Cardiac fibroblast (primary cell): Measurements from ENCODE around the gene CASP2.
A peak's percentile ranks its signal among the peaks of the same experiment; 100 is the strongest.

Experiments used
- DNase-seq, 2 donors: peaks; one replicate each; pipeline versions ENCODE4 v3.0.0 to v3.0.0-alpha.2; 2010; ENCODE audit warnings: low read depth in 2 of 2
- H3K4me3 ChIP-seq, 2 donors: replicated peaks in 1 of 2; 1 replicate in 1 of 2; 2 replicates in 1 of 2; pipeline ENCODE4 v1.5.1; 2011; ENCODE audit warnings: low read depth in 2 of 2, low read length in 2 of 2, mild to moderate bottlenecking in 2 of 2, moderate library complexity in 1 of 2
- TF ChIP-seq, protein P1 (sequence below): IDR thresholded peaks from one replicate; pipeline ENCODE4 v1.5.1; 2011; ENCODE audit warnings: low read depth, mild to moderate bottlenecking, low read length, inconsistent platforms

Gene CASP2

DNA sequence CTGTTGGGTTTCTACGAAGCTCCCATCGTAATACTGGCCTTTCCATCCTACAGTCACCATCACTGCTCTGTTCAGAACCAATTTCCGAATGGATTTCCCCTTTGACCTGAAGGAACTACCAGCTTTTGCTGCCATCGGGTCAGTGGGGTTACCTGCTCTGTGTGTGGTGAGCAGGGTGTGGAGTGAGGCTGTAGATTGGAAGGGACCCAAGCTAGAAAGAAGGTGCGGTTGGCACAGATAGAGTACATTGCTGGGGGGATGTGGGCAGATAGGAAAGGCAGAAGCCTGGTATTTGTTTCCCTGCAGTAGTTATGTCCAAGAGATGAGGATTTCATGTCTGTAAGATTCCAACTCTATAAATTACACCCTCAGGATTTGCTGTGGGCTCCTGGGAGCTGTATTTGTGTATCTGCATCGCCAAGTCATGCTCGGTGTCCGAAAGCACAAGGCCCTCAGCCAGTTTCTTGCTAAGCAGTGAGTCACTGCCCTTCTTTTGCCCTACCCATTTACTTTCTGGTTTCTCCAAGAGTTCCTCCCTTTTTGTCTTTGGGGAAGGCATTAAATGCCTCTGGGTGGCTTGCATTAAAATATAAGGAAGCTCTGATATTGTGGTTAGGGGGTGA, 43.1 kb downstream of the CASP2 start:
- TF ChIP-seq, protein P1, sequence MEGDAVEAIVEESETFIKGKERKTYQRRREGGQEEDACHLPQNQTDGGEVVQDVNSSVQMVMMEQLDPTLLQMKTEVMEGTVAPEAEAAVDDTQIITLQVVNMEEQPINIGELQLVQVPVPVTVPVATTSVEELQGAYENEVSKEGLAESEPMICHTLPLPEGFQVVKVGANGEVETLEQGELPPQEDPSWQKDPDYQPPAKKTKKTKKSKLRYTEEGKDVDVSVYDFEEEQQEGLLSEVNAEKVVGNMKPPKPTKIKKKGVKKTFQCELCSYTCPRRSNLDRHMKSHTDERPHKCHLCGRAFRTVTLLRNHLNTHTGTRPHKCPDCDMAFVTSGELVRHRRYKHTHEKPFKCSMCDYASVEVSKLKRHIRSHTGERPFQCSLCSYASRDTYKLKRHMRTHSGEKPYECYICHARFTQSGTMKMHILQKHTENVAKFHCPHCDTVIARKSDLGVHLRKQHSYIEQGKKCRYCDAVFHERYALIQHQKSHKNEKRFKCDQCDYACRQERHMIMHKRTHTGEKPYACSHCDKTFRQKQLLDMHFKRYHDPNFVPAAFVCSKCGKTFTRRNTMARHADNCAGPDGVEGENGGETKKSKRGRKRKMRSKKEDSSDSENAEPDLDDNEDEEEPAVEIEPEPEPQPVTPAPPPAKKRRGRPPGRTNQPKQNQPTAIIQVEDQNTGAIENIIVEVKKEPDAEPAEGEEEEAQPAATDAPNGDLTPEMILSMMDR = no peak
- DNase-seq = peak; percentile 86 to 94
- H3K4me3 ChIP-seq = no peak overlapping the region

DNA sequence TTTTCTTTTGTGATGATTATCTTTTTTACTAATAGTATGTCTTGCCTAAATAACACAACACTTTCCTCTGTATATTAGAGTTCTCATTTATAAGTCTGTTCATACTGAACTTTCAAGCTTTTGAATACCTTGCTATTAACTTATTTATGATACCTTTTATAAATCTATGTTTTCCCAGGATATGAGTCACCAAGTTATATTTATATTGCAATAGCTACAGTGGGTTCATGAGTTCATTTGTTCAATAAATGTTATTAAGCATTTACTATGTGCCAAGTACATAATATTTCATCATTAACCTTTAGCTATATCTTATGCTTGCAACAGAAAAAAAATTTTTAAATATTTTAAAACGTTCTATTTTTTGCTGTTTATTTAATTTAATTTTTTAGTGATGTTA, 46.1 kb downstream of the CASP2 start:
- DNase-seq = peak in 1 of 2 donors; percentile 9
- H3K4me3 ChIP-seq = no peak overlapping the region

DNA sequence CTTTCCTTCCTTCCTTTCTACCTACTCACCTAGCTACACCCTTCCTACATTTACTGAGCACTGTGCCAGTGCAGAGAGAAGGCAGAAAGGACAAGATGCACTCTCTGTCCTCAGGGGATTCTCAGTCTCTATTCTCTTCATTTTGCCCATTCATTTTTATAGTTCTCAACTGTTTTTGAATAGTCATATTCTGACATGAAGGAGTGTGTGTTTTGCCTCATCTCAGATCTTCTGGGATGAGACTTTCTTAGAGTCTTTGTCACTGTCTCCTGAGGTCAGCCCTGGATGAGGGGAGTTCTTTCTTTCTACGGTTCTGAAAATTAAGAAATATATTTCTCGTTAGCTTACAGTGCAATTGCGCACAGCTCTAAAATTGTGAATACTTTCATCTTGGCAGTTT, 49.1 kb downstream of the CASP2 start:
- no peak for DNase-seq

More for the DNA sequence above, 46.1 kb downstream of the CASP2 start:
- TF ChIP-seq, protein P1 = no peak

DNA sequence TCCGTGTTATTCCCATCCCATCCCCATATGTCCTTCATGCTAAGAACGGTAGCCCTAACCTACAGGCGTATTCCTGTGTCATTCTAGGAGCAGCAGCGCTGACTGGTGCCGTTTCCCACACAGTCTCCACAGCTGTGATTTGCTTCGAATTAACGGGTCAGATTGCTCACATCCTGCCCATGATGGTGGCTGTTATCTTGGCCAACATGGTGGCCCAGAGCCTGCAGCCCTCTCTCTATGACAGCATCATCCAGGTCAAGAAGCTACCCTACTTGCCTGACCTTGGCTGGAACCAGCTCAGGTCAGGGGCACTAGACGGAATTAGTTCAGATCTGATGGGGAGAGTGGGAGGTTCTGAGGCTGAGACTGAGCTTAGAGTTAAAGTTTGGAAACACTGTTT, 53.7 kb downstream of the CASP2 start:
- H3K4me3 ChIP-seq = no peak overlapping the region
- DNase-seq = no peak
- TF ChIP-seq, protein P1 = no peak

More for the DNA sequence above, 49.1 kb downstream of the CASP2 start:
- no peak overlapping the region for H3K4me3 ChIP-seq
- TF ChIP-seq, protein P1 = no peak

DNA sequence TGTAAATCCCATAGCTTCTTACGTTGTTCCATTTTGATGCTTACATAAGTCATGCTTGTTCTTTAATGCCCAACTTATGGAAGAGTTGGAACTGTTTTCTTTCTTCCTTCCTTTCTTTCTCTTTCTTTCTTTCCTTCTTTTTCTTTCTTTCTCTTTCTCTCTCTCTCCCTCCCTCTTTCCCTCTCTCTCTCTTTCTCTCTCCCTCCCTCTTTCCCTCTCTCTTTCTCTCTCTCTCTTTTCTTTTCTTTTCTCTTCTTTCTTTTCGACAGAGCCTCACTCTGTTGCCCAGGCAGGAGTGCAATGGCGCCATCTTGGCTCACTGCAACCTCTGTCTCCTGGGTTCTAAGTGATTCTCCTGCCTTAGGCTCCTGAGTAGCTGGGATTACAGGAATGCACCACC, 55.4 kb downstream of the CASP2 start:
- TF ChIP-seq, protein P1 = no peak
- DNase-seq = no peak
- no peak overlapping the region for H3K4me3 ChIP-seq

DNA sequence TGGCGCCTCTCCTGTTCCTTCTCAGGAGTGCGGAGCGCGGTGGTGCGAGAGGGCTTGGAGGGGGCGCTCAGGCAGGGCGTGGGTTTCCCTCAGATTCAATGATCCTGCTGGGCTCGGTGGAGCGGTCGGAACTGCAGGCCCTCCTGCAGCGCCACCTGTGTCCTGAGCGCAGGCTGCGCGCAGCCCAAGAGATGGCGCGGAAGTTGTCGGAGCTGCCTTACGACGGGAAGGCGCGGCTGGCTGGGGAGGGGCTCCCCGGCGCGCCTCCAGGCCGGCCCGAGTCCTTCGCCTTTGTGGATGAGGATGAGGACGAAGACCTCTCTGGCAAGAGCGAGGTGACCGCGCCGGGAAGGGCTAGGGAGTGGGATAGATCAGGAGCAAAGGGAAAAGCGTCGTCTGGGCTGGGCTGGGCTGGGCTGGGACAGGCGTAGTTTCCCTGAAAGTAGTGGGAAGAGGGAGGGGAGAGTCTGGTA, 57.3 kb downstream of the CASP2 start:
- peak; percentile 19 to 25 for DNase-seq
- no peak overlapping the region for H3K4me3 ChIP-seq
- TF ChIP-seq, protein P1 = peak; percentile 40

DNA sequence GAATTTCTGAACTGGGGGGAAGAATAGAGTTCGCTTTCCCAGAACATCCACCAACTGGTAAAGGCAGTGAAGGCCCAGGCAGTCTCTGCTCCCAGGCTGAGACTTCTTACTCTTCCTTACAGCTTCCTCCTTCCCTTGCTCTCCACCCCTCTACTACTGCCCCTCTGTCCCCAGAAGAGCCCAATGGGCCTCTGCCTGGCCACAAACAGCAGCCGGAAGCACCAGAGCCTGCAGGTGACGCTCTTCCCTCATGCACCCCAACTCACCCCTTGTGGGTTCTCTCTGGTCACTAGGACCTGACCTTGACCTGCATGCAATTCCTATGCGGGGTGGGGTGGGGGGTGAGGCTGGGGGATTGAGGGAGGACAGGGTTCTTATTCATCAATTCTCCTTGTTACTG, 57.9 kb downstream of the CASP2 start:
- TF ChIP-seq, protein P1 = no peak
- H3K4me3 ChIP-seq = no peak overlapping the region
- DNase-seq = no peak
